MCF 10A (cell line): ENCODE measurements around the gene IQCN. TPM values are rescaled to one million over a fixed set of nuclear protein-coding genes. Genes with fewer than 3 reads are reported as not detected.

Experiments used
- BruUV-seq: library from RNA; stranded (reverse); fragments of 400-500 nt; replicated peaks from 2 replicates; lab custom pipeline; 2021; lab: Mats Ljungman, UMichigan
- CTCF ChIA-PET: fragments of 300-600 bp; sonication (Branson Sonifier 250); formaldehyde crosslinking; extraction: SDS; loops from one replicate; lab custom pipeline; 2021; ENCODE audit warnings: antibody characterized with exemption, inconsistent platforms; lab: Yijun Ruan, JAX
- POLR2A ChIA-PET: fragments of 300-600, 350-650 bp; sonication (Branson Sonifier 250); formaldehyde crosslinking; extraction: SDS; loops from one replicate; lab custom pipeline; 2020; ENCODE audit warnings: antibody characterized with exemption, inconsistent platforms; lab: Yijun Ruan, JAX
- DNase-seq: peaks from one replicate; pipeline ENCODE4 v3.0.0-alpha.2; 2018; ENCODE audit not compliant: unreplicated experiment
- H3K27ac Mint-ChIP-seq: one replicate; pipeline ENCODE4 v1.8.0; 2022; ENCODE audit warnings: mild to moderate bottlenecking, low read depth, mixed read lengths; ENCODE audit not compliant: unreplicated experiment
- H3K27me3 Mint-ChIP-seq: one replicate; pipeline ENCODE4 v1.8.0; 2022; ENCODE audit warnings: mixed read lengths; ENCODE audit not compliant: insufficient read depth, unreplicated experiment
- H3K36me3 Mint-ChIP-seq: one replicate; pipeline ENCODE4 v1.8.0; 2022; ENCODE audit warnings: mild to moderate bottlenecking, moderate library complexity, mixed read lengths; ENCODE audit not compliant: insufficient read depth, unreplicated experiment
- H3K4me1 Mint-ChIP-seq: one replicate; pipeline ENCODE4 v1.8.0; 2022; ENCODE audit warnings: mixed read lengths; ENCODE audit not compliant: insufficient read depth, unreplicated experiment
- H3K4me3 Mint-ChIP-seq: one replicate; pipeline ENCODE4 v1.8.0; 2022; ENCODE audit warnings: mild to moderate bottlenecking, moderate library complexity, mixed read lengths; ENCODE audit not compliant: unreplicated experiment
- H3K9me3 Mint-ChIP-seq: one replicate; pipeline ENCODE4 v1.8.0; 2022; ENCODE audit warnings: mixed read lengths; ENCODE audit not compliant: unreplicated experiment
- CTCF ChIP-seq: fragments of 200-600 bp; IDR thresholded peaks from one replicate; pipeline ENCODE4 v1.8.0; 2022; ENCODE audit warnings: antibody characterized with exemption, mild to moderate bottlenecking; ENCODE audit not compliant: unreplicated experiment
- intact Hi-C: fragments of 100-400 bp; cut with micrococcal nuclease; formaldehyde crosslinking; loops from 2 replicates; pipeline ENCODE4 v1.14.1; 2022
- total RNA-seq: library from RNA; stranded (reverse); gene quantifications from 2 replicates; pipeline ENCODE4 v1.2.3, GENCODE V29; 2022

IQCN gene
- total RNA-seq, 1 experiment from 2014 or later = 0.26 TPM

GRCh38 chr19:18300930-18301717 lies 26.9 kb upstream of the IQCN start:
- CTCF ChIA-PET = interaction anchor here (0.6 to 3.5 kb wide), 4 partner anchors 22 to 92 kb away, joined by 3 to 15 read pairs (median 4); no protein-coding TSS in a partner anchor
- peaks cover 23% of the 10 kb centered on the region for H3K4me1 Mint-ChIP-seq
- intact Hi-C loops = loop anchor here (1.0 kb wide), 1 partner anchor 19 kb away; no protein-coding TSS in a partner anchor

GRCh38 chr19:18299654-18300053 lies 25.4 kb upstream of the IQCN start:
- H3K9me3 Mint-ChIP-seq = no peaks in the 10 kb centered on the region
- TF ChIP-seq CTCF = no peak
- peaks cover 21% of the 10 kb centered on the region for H3K4me1 Mint-ChIP-seq
- BruUV-seq = no TSS peak
- H3K36me3 Mint-ChIP-seq = no peaks in the 10 kb centered on the region
- H3K4me3 Mint-ChIP-seq = no peak overlapping the region
- intact Hi-C loops = no loop called here
- no peak for DNase-seq
- POLR2A ChIA-PET = interaction anchor here (0.6 to 6.9 kb wide), 2 partner anchors 15 to 19 kb away, joined by 3 to 81 read pairs; partner anchors contain the start of gene JUND
- H3K27me3 Mint-ChIP-seq = no peaks in the 10 kb centered on the region
- no peak overlapping the region for H3K27ac Mint-ChIP-seq
- CTCF ChIA-PET = interaction anchor here (0.6 to 3.5 kb wide), 3 partner anchors 20 to 787 kb away, joined by 3 to 15 read pairs (median 3); no protein-coding TSS in a partner anchor

More at GRCh38 chr19:18300930-18301717, 26.9 kb upstream of the IQCN start:
- DNase-seq = peak; percentile 68
- no peaks in the 10 kb centered on the region for H3K27me3 Mint-ChIP-seq
- H3K36me3 Mint-ChIP-seq = peaks cover 2% of the 10 kb centered on the region
- BruUV-seq = no TSS peak
- H3K4me3 Mint-ChIP-seq = no peak overlapping the region
- POLR2A ChIA-PET = interaction anchor here (0.5 to 6.9 kb wide), 8 partner anchors 9 to 995 kb away, joined by 3 to 81 read pairs (median 4); partner anchors contain the start of genes GDF15, JUND and RAB3A
- no peak for TF ChIP-seq CTCF
- peak overlapping the region; percentile 39 for H3K27ac Mint-ChIP-seq
- H3K9me3 Mint-ChIP-seq = no peaks in the 10 kb centered on the region

- H3K9me3 Mint-ChIP-seq = no peaks in the 10 kb centered on the region
- peaks cover 17% of the 10 kb centered on the region for H3K4me1 Mint-ChIP-seq
- intact Hi-C loops = no loop called here
- no peak for TF ChIP-seq CTCF
- H3K27me3 Mint-ChIP-seq = no peaks in the 10 kb centered on the region
- ChIA-PET POLR2A (no interaction called here), CTCF (interaction anchor here (0.7 to 2.1 kb wide), 2 partner anchors 19 to 240 kb away, joined by 3 to 10 read pairs; no protein-coding TSS in a partner anchor)
- H3K4me3 Mint-ChIP-seq = no peak overlapping the region
- BruUV-seq = no TSS peak
- peaks cover 5% of the 10 kb centered on the region for H3K36me3 Mint-ChIP-seq
- no peak overlapping the region for H3K27ac Mint-ChIP-seq
- DNase-seq = no peak
Measured at GRCh38 chr19:18298601-18299000, 24.3 kb upstream of the IQCN start.

- ChIA-PET POLR2A (no interaction called here), CTCF (interaction anchor here (1.2 to 2.1 kb wide), 2 partner anchors 18 to 26 kb away, joined by 3 to 10 read pairs; partner anchors contain the start of gene LSM4)
- intact Hi-C loops = no loop called here
- BruUV-seq = no TSS peak
- peaks cover 6% of the 10 kb centered on the region for H3K36me3 Mint-ChIP-seq
- no peak overlapping the region for H3K4me3 Mint-ChIP-seq
- H3K27ac Mint-ChIP-seq = no peak overlapping the region
- peaks cover 20% of the 10 kb centered on the region for H3K4me1 Mint-ChIP-seq
- TF ChIP-seq CTCF = no peak
- H3K9me3 Mint-ChIP-seq = no peaks in the 10 kb centered on the region
- DNase-seq = no peak
- H3K27me3 Mint-ChIP-seq = no peaks in the 10 kb centered on the region
Measured at GRCh38 chr19:18297308-18297707, 23.1 kb upstream of the IQCN start.
